Measurements from ENCODE around the gene PMEL. TPM values are rescaled to one million over a fixed set of nuclear protein-coding genes. Genes with fewer than 3 reads are reported as not detected.

Gene PMEL
- total RNA-seq, 1 donor from 2014 or later, result 1.0 TPM

DNA sequence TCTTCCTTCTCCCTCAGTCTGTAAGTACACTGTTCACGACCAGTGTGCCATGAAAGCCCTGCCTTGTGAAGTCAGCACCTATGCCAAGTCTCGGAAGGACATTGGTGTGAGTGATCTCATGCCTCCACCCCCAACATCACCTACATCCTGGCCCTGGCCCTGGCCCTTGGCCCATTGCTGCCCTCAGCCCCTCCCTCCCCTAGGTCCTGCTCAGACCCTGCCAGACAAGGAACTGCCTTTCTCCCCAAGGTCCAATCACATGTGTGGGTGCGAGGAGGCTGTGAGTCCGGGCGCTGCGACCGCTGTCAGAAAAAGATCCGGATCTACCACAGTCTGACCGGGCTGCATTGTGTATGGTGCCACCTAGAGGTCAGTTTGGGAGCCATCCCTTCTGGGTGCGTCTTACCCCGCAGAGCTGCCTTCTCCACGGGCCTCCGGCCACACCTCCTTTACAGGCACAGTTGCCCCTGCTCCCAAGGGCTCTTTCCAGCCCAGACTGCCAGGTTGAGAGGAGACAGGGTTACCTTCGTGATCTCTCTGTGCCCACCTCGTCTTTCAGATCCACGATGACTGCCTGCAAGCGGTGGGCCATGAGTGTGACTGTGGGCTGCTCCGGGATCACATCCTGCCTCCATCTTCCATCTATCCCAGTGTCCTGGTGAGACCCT, 25.6 kb downstream of the PMEL start:
- Mint-ChIP-seq H3K27ac (ENCODE audit: unreplicated experiment) (peak overlapping the region; percentile 57), H3K4me3 (ENCODE audit: unreplicated experiment) (no peak overlapping the region), H3K9me3 (ENCODE audit: unreplicated experiment) (no peaks in the 10 kb centered on the region), H3K36me3 (ENCODE audit: unreplicated experiment) (peaks cover 29% of the 10 kb centered on the region), H3K4me1 (ENCODE audit: unreplicated experiment) (peaks cover 5% of the 10 kb centered on the region), H3K27me3 (ENCODE audit: unreplicated experiment) (no peaks in the 10 kb centered on the region)
- TF ChIP-seq, protein P1, sequence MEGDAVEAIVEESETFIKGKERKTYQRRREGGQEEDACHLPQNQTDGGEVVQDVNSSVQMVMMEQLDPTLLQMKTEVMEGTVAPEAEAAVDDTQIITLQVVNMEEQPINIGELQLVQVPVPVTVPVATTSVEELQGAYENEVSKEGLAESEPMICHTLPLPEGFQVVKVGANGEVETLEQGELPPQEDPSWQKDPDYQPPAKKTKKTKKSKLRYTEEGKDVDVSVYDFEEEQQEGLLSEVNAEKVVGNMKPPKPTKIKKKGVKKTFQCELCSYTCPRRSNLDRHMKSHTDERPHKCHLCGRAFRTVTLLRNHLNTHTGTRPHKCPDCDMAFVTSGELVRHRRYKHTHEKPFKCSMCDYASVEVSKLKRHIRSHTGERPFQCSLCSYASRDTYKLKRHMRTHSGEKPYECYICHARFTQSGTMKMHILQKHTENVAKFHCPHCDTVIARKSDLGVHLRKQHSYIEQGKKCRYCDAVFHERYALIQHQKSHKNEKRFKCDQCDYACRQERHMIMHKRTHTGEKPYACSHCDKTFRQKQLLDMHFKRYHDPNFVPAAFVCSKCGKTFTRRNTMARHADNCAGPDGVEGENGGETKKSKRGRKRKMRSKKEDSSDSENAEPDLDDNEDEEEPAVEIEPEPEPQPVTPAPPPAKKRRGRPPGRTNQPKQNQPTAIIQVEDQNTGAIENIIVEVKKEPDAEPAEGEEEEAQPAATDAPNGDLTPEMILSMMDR (IDR thresholded peaks at IDR 0.05), result peak; percentile 93
- DNase-seq (ENCODE audit: extremely low spot score, unreplicated experiment), result peak; percentile 94

GRCh38 chr12:55938826-55939501, 26.9 kb downstream of the PMEL start:
- Mint-ChIP-seq H3K4me1 (ENCODE audit: unreplicated experiment) (peaks cover 10% of the 10 kb centered on the region), H3K27me3 (ENCODE audit: unreplicated experiment) (no peaks in the 10 kb centered on the region), H3K4me3 (ENCODE audit: unreplicated experiment) (no peak overlapping the region), H3K36me3 (ENCODE audit: unreplicated experiment) (peaks cover 23% of the 10 kb centered on the region), H3K27ac (ENCODE audit: unreplicated experiment) (peak overlapping the region; percentile 17), H3K9me3 (ENCODE audit: unreplicated experiment) (no peaks in the 10 kb centered on the region)
- TF ChIP-seq, protein P1 (IDR thresholded peaks at IDR 0.05), result no peak
- DNase-seq (ENCODE audit: extremely low spot score, unreplicated experiment), result no peak

GRCh38 chr12:55937981-55938380, 27.9 kb downstream of the PMEL start:
- DNase-seq (ENCODE audit: extremely low spot score, unreplicated experiment), result no peak
- Mint-ChIP-seq H3K27ac (ENCODE audit: unreplicated experiment) (no peak overlapping the region), H3K27me3 (ENCODE audit: unreplicated experiment) (no peaks in the 10 kb centered on the region), H3K4me1 (ENCODE audit: unreplicated experiment) (peaks cover 20% of the 10 kb centered on the region), H3K9me3 (ENCODE audit: unreplicated experiment) (no peaks in the 10 kb centered on the region), H3K4me3 (ENCODE audit: unreplicated experiment) (no peak overlapping the region), H3K36me3 (ENCODE audit: unreplicated experiment) (peaks cover 14% of the 10 kb centered on the region)
- TF ChIP-seq, protein P1 (IDR thresholded peaks at IDR 0.05), result no peak

DNA sequence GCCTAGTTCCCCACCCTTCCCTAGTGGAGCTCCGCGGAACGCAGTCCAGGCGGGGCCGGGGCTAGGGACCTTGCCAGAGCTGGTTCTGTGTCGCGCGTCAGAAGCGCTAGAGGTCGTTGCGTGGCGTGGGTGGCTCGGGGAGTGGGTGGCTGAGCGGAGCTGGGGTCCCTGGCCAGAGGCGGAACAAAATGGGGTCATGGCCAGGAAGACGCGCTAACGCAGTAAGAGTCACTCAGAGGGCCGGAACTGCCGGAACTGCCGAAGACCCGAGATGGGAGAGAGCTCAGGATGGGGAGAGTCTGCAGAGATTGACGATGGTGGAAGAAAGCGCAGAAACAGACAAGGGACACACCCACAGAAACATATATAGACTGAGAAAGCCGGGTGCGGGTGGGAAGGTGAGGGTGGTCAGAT, 30.1 kb downstream of the PMEL start:
- TF ChIP-seq, protein P1 (IDR thresholded peaks at IDR 0.05), result no peak
- Mint-ChIP-seq H3K9me3 (ENCODE audit: unreplicated experiment) (no peaks in the 10 kb centered on the region), H3K4me1 (ENCODE audit: unreplicated experiment) (peaks cover 37% of the 10 kb centered on the region), H3K4me3 (ENCODE audit: unreplicated experiment) (no peak overlapping the region), H3K27ac (ENCODE audit: unreplicated experiment) (peak overlapping the region; percentile 45), H3K27me3 (ENCODE audit: unreplicated experiment) (no peaks in the 10 kb centered on the region), H3K36me3 (ENCODE audit: unreplicated experiment) (peaks cover 5% of the 10 kb centered on the region)
- no peak for DNase-seq (ENCODE audit: extremely low spot score, unreplicated experiment)

GRCh38 chr12:55934773-55935172, 31.1 kb downstream of the PMEL start:
- TF ChIP-seq, protein P1 (IDR thresholded peaks at IDR 0.05), result no peak
- Mint-ChIP-seq H3K27ac (ENCODE audit: unreplicated experiment) (peak overlapping the region; percentile 35), H3K27me3 (ENCODE audit: unreplicated experiment) (no peaks in the 10 kb centered on the region), H3K4me1 (ENCODE audit: unreplicated experiment) (peaks cover 37% of the 10 kb centered on the region), H3K36me3 (ENCODE audit: unreplicated experiment) (peaks cover 2% of the 10 kb centered on the region), H3K9me3 (ENCODE audit: unreplicated experiment) (no peaks in the 10 kb centered on the region), H3K4me3 (ENCODE audit: unreplicated experiment) (no peak overlapping the region)
- no peak for DNase-seq (ENCODE audit: extremely low spot score, unreplicated experiment)
